WI38 (cell line): ENCODE measurements around the gene GALNT18.

Experiments used
- H3K4me3 ChIP-seq: 2 replicates; pipeline ENCODE4 v1.5.1; 2011; ENCODE audit warnings: low read depth, mild to moderate bottlenecking, control low read depth, low read length
- TF ChIP-seq, protein P1 (sequence below): IDR thresholded peaks from 2 replicates; pipeline ENCODE4 v1.5.1; 2012; ENCODE audit warnings: low read depth, mild to moderate bottlenecking, control low read depth, low read length

Gene GALNT18

DNA sequence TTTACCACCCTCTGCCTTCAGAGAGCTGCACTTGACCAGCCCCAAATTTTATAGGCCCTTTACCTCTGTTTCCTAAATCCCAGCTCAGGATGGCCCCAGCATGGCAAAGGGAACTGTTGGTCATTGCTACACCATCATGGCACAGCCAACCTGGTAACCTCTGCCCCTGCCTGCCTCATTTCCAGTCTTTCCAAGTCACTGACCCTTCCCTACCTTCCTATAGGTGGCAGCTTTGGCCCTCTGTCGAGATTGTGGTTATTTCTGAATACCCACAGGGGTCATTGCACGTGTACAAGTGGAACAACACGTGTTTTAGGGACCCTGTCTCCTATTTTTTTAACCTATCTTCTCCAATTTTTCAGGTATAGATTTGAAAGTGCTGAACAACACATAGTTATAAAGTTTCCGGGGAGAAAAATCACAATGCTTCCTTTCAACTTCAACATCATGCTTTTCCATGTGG, 2.8 kb downstream of the GALNT18 start:
- TF ChIP-seq, protein P1, sequence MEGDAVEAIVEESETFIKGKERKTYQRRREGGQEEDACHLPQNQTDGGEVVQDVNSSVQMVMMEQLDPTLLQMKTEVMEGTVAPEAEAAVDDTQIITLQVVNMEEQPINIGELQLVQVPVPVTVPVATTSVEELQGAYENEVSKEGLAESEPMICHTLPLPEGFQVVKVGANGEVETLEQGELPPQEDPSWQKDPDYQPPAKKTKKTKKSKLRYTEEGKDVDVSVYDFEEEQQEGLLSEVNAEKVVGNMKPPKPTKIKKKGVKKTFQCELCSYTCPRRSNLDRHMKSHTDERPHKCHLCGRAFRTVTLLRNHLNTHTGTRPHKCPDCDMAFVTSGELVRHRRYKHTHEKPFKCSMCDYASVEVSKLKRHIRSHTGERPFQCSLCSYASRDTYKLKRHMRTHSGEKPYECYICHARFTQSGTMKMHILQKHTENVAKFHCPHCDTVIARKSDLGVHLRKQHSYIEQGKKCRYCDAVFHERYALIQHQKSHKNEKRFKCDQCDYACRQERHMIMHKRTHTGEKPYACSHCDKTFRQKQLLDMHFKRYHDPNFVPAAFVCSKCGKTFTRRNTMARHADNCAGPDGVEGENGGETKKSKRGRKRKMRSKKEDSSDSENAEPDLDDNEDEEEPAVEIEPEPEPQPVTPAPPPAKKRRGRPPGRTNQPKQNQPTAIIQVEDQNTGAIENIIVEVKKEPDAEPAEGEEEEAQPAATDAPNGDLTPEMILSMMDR = no peak

DNA sequence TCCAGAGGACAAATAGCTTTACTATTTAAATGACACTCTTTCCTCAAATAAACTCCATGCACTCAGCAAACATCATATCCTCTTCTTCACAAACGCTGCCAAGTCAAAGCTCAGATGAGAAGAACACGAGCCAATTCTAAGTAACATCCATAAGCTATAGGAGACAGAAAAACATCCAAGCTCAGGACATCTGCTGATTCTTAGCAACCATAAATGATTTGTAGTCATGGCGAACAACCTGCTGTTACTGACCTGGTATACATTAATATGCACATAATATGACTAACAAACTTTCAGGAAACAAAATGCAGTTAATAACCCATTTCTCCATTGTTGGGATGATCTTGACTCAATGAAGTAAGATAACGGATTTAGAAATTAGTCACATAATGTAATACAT, 6.7 kb downstream of the GALNT18 start:
- TF ChIP-seq, protein P1 = no peak
- no peak overlapping the region for H3K4me3 ChIP-seq

More for the DNA sequence above, 2.8 kb downstream of the GALNT18 start:
- no peak overlapping the region for H3K4me3 ChIP-seq

DNA sequence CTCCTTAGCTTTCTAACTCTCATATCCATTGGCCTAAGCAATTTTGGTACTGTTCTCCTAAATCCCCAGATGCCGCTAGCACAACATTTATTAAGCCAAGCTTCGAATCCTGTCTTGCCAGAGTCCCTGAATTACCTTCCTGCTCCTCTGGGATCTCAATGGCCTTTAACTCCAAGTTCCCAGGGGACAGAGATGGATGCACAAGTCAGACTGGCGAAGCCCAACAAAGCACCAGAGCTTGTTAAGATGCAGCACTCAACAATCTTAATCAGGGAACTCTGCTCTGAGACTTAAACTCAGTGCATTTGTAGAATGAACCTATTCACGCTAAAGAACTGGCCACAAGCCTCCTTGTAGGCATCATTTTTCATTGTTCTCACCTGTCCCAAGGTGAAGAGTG, 9.4 kb downstream of the GALNT18 start:
- TF ChIP-seq, protein P1 = no peak
- H3K4me3 ChIP-seq = no peak overlapping the region

DNA sequence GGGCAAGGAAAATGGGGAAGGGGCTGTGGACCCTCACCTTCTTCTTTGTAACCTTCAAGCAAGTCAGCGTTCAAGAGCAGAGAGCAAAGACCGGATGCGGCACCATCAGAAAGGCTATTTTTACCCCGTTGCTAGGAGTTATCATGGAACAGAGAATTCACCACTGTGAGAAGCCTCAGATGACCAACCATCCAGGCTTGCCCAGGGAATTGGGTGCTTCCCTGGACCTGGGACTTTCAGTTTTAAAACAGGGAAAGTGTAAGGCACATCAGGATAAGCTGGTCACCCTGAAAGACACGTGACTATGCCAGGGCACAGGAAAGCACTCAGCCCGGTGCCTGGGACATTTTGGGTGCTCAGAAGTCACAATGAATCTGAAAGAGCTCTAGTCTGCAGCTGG, 10.4 kb downstream of the GALNT18 start:
- TF ChIP-seq, protein P1 = no peak

DNA sequence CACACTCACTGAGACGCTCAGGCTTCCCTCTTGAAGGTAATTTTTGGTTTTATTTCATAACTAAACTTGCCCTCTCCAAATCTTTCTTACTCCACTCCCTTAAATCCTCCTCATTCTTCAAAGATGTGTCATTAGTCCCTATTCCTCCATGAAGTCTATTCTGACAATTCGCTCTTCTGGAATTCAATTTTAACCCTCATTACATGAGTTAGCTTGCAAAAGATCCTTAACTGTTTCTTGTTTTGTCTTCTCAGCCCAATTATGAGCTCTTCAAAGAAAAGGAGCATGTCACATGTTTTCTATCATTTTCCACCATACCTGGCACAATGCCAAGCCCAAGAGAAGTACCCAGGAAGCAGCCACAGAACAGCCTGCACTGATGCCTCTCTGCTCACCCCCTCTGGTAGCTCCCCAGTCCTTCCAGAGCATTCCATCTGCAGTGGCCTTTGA, 13.0 kb downstream of the GALNT18 start:
- TF ChIP-seq, protein P1 = no peak
- no peak overlapping the region for H3K4me3 ChIP-seq

More for the DNA sequence above, 10.4 kb downstream of the GALNT18 start:
- no peak overlapping the region for H3K4me3 ChIP-seq

DNA sequence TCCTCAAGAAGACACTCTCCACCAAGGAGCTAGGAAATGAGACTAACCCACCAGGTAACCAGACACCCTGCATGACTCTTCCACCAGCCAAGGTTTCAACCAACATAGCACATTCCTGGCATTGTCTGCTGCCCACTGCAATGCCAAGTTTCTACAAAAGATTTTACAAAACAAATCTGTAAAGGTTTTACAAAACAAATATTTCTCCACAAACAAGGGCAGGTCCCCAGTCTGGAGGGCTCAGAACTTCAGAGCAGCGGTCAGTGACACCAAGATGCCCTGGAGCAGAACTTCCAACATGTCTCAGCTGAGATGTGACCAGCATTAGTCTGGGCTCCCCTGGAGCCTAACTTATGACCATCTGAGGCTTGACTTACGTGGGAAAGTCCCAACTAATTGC, 14.0 kb downstream of the GALNT18 start:
- H3K4me3 ChIP-seq = no peak overlapping the region
- TF ChIP-seq, protein P1 = no peak

DNA sequence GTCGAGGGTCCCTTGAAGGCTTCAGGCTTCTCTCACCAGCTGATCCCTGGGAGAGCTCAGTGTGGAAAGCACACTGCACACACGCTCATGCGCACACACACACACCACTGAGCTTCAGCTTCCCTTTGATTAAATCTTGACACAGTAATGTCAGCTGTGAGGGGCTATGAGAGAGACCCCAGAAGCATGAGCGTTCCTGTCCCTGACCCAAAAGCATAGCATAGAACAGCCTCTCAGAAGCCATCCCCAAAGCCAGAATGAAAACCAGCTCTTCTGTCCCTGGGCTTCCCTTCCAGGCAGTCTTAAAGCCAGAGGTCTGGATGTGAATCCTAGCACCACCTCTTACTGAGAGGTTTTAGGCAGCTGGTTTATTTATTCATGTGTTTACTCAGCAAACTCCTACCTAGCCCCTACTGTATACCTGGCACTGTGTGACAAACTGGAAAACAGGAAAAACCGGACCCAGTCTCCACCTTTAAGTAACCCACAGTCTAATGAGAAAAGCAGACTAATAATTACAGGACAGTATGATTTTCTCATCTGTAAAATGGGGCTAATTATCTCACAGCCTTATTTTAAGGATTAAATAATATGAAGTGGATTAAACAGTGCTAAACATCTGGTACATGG, 15.9 kb downstream of the GALNT18 start:
- TF ChIP-seq, protein P1 = no peak
- no peak overlapping the region for H3K4me3 ChIP-seq
